Fibroblast of mammary gland (primary cell): ENCODE data around the gene VTI1A.

Experiments used
- DNase-seq: peaks from one replicate; pipeline ENCODE4 v3.0.0-alpha.2; 2010; ENCODE audit warnings: low read depth
- H3K4me3 ChIP-seq: 2 replicates; pipeline ENCODE4 v1.5.1; 2011; ENCODE audit warnings: low read depth, mild to moderate bottlenecking, low read length, moderate library complexity; ENCODE audit not compliant: control insufficient read depth
- TF ChIP-seq, protein P1 (sequence below): conservative IDR thresholded peaks from 2 replicates; pipeline ENCODE4 v1.5.1; 2011; ENCODE audit warnings: low read depth, low read length, inconsistent platforms; ENCODE audit not compliant: control insufficient read depth, insufficient read depth

Gene VTI1A

DNA sequence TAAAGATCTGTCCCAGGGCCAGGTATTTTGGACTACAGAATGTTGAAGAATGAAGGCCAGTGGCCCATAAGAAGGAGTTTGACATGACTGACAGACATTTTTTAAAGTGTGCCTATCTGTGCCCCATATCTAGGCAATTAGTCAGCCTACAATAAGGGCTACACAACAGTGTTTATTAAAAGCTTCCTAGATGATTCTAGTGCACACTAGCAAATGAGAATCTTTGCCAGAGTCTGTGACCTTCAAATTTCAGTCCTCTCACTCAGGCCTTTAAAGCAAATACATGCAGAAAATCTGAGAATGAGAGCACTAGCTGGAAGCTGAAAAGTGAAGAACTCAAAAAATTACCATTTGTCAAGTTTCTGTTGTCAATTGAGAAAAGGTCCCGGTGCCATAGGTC lies 208.7 kb downstream of the VTI1A start:
- no peak for DNase-seq
- TF ChIP-seq, protein P1, sequence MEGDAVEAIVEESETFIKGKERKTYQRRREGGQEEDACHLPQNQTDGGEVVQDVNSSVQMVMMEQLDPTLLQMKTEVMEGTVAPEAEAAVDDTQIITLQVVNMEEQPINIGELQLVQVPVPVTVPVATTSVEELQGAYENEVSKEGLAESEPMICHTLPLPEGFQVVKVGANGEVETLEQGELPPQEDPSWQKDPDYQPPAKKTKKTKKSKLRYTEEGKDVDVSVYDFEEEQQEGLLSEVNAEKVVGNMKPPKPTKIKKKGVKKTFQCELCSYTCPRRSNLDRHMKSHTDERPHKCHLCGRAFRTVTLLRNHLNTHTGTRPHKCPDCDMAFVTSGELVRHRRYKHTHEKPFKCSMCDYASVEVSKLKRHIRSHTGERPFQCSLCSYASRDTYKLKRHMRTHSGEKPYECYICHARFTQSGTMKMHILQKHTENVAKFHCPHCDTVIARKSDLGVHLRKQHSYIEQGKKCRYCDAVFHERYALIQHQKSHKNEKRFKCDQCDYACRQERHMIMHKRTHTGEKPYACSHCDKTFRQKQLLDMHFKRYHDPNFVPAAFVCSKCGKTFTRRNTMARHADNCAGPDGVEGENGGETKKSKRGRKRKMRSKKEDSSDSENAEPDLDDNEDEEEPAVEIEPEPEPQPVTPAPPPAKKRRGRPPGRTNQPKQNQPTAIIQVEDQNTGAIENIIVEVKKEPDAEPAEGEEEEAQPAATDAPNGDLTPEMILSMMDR = no peak

DNA sequence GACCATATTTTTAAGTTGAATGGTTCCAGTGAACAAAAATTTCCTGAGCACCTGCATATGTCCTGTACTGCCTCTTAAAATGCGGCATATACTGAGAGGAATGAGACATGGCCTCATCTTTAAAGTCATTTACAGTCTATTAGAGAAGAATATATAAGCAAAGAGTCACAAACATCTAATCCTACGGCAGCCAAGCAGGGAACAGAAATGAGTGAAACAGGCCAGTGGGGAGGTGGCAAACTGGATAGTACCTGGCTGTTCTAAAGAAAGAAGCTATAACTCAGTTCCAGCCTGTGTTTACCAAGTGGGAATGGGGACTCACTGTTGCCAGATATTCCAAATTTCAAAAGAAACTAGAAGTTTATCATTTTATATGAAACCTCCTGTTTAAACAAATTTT lies 211.4 kb downstream of the VTI1A start:
- H3K4me3 ChIP-seq = no peak overlapping the region
- TF ChIP-seq, protein P1 = no peak
- DNase-seq = no peak

More for the DNA sequence above, 208.7 kb downstream of the VTI1A start:
- H3K4me3 ChIP-seq = no peak overlapping the region

DNA sequence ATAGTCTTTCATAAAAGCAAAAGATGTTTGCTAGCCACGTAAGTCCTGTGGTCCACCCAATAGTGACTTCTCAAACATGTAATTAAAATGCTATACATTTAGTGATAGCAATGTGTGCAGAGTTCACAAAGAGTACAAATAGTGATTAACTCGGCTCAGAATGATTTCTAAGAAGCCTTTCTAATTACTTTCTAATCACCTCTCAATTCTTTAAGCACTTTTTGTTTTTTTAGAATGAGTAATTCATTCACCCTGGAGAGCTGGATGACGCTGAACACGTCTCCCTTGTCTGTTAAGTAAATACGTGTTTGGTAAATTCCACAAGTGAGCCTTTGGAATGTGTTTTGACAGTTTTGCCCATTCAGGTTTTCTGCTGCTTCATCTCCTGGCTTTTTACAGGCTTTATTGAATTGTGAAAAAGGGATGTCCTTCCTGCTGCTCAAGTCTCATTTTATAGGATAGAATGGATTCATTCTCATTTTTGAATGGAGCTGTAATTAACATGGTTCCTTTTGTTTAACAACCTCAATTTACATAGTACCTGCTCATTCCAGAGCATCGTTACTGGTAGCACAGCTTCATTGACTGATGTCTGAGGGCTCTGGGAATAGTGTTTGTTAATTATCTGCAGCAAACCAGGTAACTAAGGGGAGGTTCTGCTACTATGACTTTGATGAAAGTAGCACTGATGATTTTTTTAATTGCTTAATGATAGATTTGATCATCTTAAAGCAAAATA lies 212.1 kb downstream of the VTI1A start:
- TF ChIP-seq, protein P1 = no peak
- DNase-seq = no peak
- H3K4me3 ChIP-seq = no peak overlapping the region

DNA sequence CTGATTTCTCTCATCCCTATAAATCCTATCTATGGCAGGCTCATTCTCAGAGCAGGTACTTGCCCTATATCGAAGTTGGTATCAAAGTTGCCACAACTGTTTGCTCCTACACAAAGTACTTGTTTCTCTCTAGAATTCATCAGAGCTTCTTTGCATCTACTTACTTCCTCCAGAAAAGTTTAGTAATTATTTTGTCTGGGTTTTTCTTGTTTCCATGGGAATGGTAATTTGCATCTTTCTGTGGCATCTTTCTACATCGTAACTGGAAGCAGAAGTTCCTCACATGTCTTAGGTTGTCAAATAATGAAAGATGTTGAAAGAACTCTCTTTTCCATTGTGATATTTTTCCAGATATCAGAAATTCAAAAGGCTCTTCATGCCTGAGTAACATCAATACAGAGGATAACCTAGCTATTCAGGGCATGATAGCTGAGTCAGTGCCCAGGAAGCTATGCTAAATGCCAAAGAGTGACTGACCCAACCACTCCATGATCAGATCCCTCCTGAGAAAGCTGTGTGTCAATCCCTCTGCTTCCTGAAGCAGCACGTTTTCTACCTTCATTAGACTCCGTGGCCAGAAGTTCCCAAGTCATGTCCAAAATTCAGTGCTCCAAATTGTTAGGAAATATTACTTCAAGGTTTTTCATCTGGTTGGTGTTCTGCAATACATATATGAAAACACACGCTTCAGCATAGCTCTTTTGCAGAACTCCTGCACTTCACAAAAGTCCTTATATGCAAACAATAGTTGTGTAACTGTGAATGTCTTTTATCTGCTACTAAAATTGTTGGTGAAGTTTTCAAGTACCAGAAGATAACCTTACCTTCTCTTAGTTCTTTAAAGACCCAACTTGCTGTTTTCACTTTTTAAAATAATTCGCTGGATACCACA lies 216.5 kb downstream of the VTI1A start:
- H3K4me3 ChIP-seq = no peak overlapping the region
- TF ChIP-seq, protein P1 = no peak
- DNase-seq = peak; percentile 70

DNA sequence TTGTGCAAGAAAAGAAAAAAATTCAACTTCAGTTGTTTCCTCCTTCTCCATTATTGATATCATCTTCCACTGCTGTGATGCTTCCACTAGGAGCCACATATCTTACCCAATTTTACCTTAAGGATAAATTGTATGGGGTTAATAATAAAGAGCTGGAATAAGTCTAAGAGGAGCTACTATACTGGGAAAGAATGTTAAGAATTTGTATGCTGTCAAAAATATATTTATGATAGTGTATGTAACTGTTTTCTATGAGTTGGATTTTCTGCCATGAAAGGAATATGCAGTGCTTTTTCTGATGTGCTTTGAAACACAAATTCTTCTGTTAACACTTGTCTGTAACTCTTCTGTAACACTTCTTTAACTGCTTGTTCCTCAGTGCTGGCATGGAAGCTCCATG lies 219.1 kb downstream of the VTI1A start:
- DNase-seq = no peak
- TF ChIP-seq, protein P1 = no peak
- H3K4me3 ChIP-seq = no peak overlapping the region

DNA sequence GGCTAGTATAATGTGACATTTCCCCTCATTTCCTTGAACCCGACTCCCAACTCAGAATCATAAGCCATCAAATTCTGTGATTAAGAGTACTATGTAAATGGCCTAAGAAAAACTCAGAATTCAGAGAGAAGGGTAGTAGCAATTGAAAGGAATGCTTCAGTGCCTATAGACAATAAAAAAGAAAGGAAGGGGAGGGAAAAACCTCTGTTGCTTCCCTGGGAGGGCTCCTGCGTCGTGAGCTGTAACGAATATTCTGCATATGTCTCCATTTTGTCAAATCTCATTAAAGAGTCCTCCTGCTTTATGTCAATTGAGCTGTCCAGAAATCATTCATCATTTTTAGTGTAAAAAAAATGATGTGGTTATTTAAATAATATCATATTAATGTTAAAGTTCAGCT lies 223.0 kb downstream of the VTI1A start:
- H3K4me3 ChIP-seq = no peak overlapping the region
- TF ChIP-seq, protein P1 = no peak
- DNase-seq = no peak
